Purkinje cell (primary cell): ENCODE results near the gene SGMS2. TPM values are rescaled to one million over a fixed set of nuclear protein-coding genes. Genes with fewer than 3 reads are reported as not detected.

ENCODE experiments used
- polyA plus RNA-seq: library from polyadenylated mRNA; unstranded; fragments of >200 nt; fragmentation: Nextera tagmentation; gene quantifications from 2 replicates; pipeline ENCODE4 v1.2.1, GENCODE V29; 2014

SGMS2 gene
- 8.5 and 9.1 TPM in 2 replicates for polyA plus RNA-seq

GRCh38 chr4:107824350-107825071 is at the start of gene SGMS2:
Gene SGMS2, plus strand, starts transcription at chr4:107824932. Its CDS starts 70,622 bp downstream, at chr4:107895554.

GRCh38 chr4:107930821-107931774 is 106.4 kb downstream of the SGMS2 start, which contains the start of gene CYP2U1:
Gene CYP2U1, plus strand, starts transcription at chr4:107931549. Its CDS starts 95 bp downstream, at chr4:107931644.

Other genes starting within 250 kb of the SGMS2 start
- gene PAPSS1, start 104.7 kb upstream of the SGMS2 start, polyA plus RNA-seq: 97.8 and 109 TPM in 2 replicates
- 8.7 and 10.4 TPM in 2 replicates for gene CYP2U1, start 106.6 kb downstream of the SGMS2 start, polyA plus RNA-seq
- gene HADH, start 165.0 kb downstream of the SGMS2 start, polyA plus RNA-seq: 14.4 and 22.3 TPM in 2 replicates